PFSK-1 (cell line): ENCODE results near the gene TTN.

Experiments
- FOXP2 ChIP-seq: optimal IDR thresholded peaks from 2 replicates; pipeline ENCODE3; 2011; ENCODE audit warnings: borderline replicate concordance, control low read depth, inconsistent platforms; ENCODE audit not compliant: insufficient read depth; ENCODE audit errors: extremely low read length, extremely low read depth
- POLR2AphosphoS5 ChIP-seq: IDR thresholded peaks from 2 replicates; pipeline ENCODE4 v1.6.1; 2012; ENCODE audit warnings: low read depth, mild to moderate bottlenecking, control low read depth, low read length, moderate library complexity

- TF ChIP-seq POLR2AphosphoS5 (no peak), FOXP2 (no peak)
These were observed 114.4 kb downstream of the TTN start for GRCh38 chr2:178692845-178693244.
